ENCODE results near the gene PFAS. TPM values are rescaled to one million over a fixed set of nuclear protein-coding genes. Genes with fewer than 3 reads are reported as not detected.

The PFAS gene
- total RNA-seq, 1 experiment from 2014 or later: 80.6 TPM

- DNase-seq (ENCODE audit: low read depth, low spot score) (no peak), ATAC-seq (no peak)
- CTCF ChIA-PET: no interaction called here
- no TSS peak for BruUV-seq (replicated peaks)
- TF ChIP-seq ZFX (IDR thresholded peaks at IDR 0.05): no peak
- TF ChIP-seq TCF7L2 (IDR thresholded peaks at IDR 0.05; ENCODE audit: borderline replicate concordance, extremely low read depth, insufficient read depth, insufficient read length): no peak
- TF ChIP-seq CEBPB (IDR thresholded peaks at IDR 0.05; ENCODE audit: low read depth): no peak
- TF ChIP-seq, protein P1, sequence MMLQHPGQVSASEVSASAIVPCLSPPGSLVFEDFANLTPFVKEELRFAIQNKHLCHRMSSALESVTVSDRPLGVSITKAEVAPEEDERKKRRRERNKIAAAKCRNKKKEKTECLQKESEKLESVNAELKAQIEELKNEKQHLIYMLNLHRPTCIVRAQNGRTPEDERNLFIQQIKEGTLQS (IDR thresholded peaks at IDR 0.05): no peak
- TF ChIP-seq CTCF (IDR thresholded peaks at IDR 0.05 in 2 of 3, conservative IDR thresholded peaks at IDR 0.05 in 1 of 3; ENCODE audit: borderline replicate concordance in 1 of 3, insufficient read depth in 1 of 3, low read depth in 2 of 3, low read length in 2 of 3): no peak
- no peak for TF ChIP-seq JUND (IDR thresholded peaks at IDR 0.05)
- TF ChIP-seq MAX (IDR thresholded peaks at IDR 0.05): no peak
- no peak for TF ChIP-seq YY1 (IDR thresholded peaks at IDR 0.05; ENCODE audit: extremely low read depth, insufficient replicate concordance, low read depth, low read length)
- TF ChIP-seq SIN3A (IDR thresholded peaks at IDR 0.05; ENCODE audit: low read depth): no peak
- TF ChIP-seq, protein P2, sequence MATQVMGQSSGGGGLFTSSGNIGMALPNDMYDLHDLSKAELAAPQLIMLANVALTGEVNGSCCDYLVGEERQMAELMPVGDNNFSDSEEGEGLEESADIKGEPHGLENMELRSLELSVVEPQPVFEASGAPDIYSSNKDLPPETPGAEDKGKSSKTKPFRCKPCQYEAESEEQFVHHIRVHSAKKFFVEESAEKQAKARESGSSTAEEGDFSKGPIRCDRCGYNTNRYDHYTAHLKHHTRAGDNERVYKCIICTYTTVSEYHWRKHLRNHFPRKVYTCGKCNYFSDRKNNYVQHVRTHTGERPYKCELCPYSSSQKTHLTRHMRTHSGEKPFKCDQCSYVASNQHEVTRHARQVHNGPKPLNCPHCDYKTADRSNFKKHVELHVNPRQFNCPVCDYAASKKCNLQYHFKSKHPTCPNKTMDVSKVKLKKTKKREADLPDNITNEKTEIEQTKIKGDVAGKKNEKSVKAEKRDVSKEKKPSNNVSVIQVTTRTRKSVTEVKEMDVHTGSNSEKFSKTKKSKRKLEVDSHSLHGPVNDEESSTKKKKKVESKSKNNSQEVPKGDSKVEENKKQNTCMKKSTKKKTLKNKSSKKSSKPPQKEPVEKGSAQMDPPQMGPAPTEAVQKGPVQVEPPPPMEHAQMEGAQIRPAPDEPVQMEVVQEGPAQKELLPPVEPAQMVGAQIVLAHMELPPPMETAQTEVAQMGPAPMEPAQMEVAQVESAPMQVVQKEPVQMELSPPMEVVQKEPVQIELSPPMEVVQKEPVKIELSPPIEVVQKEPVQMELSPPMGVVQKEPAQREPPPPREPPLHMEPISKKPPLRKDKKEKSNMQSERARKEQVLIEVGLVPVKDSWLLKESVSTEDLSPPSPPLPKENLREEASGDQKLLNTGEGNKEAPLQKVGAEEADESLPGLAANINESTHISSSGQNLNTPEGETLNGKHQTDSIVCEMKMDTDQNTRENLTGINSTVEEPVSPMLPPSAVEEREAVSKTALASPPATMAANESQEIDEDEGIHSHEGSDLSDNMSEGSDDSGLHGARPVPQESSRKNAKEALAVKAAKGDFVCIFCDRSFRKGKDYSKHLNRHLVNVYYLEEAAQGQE (IDR thresholded peaks at IDR 0.05; ENCODE audit: low read depth): no peak
- no peak for TF ChIP-seq ELF1 (IDR thresholded peaks at IDR 0.05; ENCODE audit: borderline replicate concordance, low read depth)
- no peak for TF ChIP-seq FOSL1 (IDR thresholded peaks at IDR 0.05; ENCODE audit: low read depth)
- TF ChIP-seq SRF (IDR thresholded peaks at IDR 0.05; ENCODE audit: low read depth): no peak
- TF ChIP-seq ZNF274 (IDR thresholded peaks at IDR 0.05; ENCODE audit: low read depth, low read length): no peak
- no peak for TF ChIP-seq CBX3 (IDR thresholded peaks at IDR 0.05; ENCODE audit: low read depth)
- no peak for TF ChIP-seq EZH2 (IDR thresholded peaks at IDR 0.05)
- TF ChIP-seq, protein P3, sequence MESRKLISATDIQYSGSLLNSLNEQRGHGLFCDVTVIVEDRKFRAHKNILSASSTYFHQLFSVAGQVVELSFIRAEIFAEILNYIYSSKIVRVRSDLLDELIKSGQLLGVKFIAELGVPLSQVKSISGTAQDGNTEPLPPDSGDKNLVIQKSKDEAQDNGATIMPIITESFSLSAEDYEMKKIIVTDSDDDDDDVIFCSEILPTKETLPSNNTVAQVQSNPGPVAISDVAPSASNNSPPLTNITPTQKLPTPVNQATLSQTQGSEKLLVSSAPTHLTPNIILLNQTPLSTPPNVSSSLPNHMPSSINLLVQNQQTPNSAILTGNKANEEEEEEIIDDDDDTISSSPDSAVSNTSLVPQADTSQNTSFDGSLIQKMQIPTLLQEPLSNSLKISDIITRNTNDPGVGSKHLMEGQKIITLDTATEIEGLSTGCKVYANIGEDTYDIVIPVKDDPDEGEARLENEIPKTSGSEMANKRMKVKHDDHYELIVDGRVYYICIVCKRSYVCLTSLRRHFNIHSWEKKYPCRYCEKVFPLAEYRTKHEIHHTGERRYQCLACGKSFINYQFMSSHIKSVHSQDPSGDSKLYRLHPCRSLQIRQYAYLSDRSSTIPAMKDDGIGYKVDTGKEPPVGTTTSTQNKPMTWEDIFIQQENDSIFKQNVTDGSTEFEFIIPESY (IDR thresholded peaks at IDR 0.05; ENCODE audit: extremely low read depth, insufficient replicate concordance, low read length): no peak
- TF ChIP-seq RAD21 (IDR thresholded peaks at IDR 0.05; ENCODE audit: low read depth): no peak
- no peak for TF ChIP-seq POLR2A (IDR thresholded peaks at IDR 0.05; ENCODE audit: borderline replicate concordance, extremely low read depth, insufficient read depth, insufficient read length)
- no peak for TF ChIP-seq EGR1 (IDR thresholded peaks at IDR 0.05; ENCODE audit: low read depth)
- H3K9ac ChIP-seq (ENCODE audit: low read length): no peak overlapping the region
- intact Hi-C loops (cut with micrococcal nuclease): no loop called here
- no peaks in the 10 kb centered on the region for H4K20me1 ChIP-seq (ENCODE audit: insufficient read depth)
- POLR2A ChIA-PET: interaction anchor here (0.9 kb wide), 1 partner anchor 15 kb away, joined by 3 read pairs; the partner anchor contains the start of gene SLC25A35
- H3K27me3 ChIP-seq (ENCODE audit: insufficient read depth, low read length): no peaks in the 10 kb centered on the region; the same call in 1 of the 2 replicates
- H3K36me3 ChIP-seq (ENCODE audit: control insufficient read depth in 1 of 2, insufficient read depth in 2 of 2, low read length in 2 of 2): no peaks in the 10 kb centered on the region
- H3K79me2 ChIP-seq (ENCODE audit: insufficient read depth, low read length): no peaks in the 10 kb centered on the region
- no peaks in the 10 kb centered on the region for H3K9me2 ChIP-seq (ENCODE audit: insufficient read depth)
- H3K4me2 ChIP-seq (ENCODE audit: low read length): no peak overlapping the region
- no peak overlapping the region for H3K27ac ChIP-seq (ENCODE audit: low read depth, low read length)
- H3K4me3 ChIP-seq (replicated peaks in 1 of 2; ENCODE audit: low read depth in 1 of 2, low read length in 2 of 2): no peak overlapping the region
- no peaks in the 10 kb centered on the region for H3K4me1 ChIP-seq (ENCODE audit: control insufficient read depth in 1 of 2, insufficient read depth in 2 of 2, low read length in 2 of 2)
- RAD21 ChIA-PET (ENCODE audit: low non-redundant PET in 1 of 2, low total read pairs in 2 of 2, uncharacterized antibody in 2 of 2, unreplicated experiment in 2 of 2): no interaction called here
- H2AFZ ChIP-seq (ENCODE audit: low read depth, low read length, poor library complexity, severe bottlenecking): no peak overlapping the region
- H3K9me3 ChIP-seq (ENCODE audit: control insufficient read depth in 1 of 2, insufficient read depth in 1 of 2, low read depth in 1 of 2, low read length in 2 of 2): no peaks in the 10 kb centered on the region
These were observed 61.6 kb downstream of the PFAS start for GRCh38 chr17:8310601-8311123.

Measured in HCT116 (cell line).